CD4-positive, alpha-beta T cell treated with Interleukin-4 for 4 hours (primary cell): ENCODE measurements around the gene THOC7.

Source experiments
- DNase-seq: peaks from one replicate; pipeline ENCODE4 v3.0.0-alpha.2; 2020

The THOC7 gene

DNA sequence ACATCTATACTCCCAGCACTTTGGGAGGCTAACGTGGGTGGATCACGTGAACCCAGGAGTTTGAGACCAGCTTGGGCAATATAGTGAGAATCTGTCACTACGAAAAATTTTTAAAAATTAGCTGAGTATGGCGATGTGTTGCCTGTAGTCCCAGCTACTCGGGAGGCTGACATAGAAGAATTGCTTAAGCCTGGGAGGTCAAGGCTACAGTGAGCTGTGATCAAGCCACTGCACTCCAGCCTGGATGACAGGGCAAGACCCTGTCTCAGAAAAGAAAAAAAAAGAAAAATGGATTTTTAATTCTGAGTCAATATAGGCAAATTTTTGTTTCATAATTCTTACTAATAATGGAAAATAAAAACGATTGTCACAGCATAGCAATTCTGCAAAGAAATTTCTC lies 31.2 kb downstream of the THOC7 start:
- DNase-seq: no peak

DNA sequence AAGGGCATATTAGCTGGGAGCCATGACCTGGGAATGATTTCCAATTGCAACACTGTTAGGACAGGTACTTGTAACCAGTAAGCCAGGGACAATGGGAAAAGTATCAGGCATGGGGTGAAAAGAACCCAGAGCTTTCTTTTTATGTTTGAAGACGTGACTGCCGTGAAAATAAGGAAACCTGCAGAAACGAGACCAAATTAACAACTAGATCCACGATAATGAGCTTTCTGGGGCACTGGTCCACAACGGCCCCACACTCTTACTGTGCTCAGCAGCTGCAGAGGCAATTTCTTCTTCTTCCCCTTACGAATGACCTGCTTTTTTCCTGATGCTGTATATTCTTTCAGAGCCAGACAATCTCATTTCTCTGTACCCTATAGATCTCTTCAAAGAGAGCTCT lies 33.1 kb downstream of the THOC7 start:
- no peak for DNase-seq

DNA sequence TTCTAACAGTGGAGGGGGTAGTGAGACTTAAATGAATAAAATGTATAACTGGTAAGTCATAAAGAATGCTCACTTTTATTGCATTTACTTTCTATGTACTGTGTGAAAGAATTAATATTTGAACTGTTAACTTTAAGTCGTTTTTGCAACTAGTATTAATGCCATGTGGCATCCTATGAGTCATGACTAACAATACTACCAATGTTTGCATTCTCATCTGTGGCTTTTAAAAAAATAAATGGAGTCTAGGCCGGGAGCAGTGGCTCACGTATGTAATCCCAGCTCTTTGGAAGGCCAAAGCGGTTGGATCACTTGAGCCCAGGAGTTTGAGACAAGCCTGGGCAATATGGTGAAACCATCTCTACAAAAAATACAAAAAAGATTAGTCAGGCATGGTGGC lies 39.3 kb downstream of the THOC7 start:
- no peak for DNase-seq

DNA sequence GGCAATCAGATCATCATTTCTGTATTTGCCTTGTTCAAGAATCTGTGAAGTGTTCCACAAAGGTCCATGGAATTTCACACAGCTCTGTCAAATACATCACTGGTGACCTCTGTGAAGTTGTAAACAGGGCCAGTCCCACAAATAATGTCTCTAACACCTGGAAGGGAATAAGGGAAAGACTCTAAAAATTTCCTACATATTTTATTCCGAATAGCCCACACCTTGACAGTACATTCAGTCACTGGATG lies 44.5 kb downstream of the THOC7 start, which contains the start of gene C3orf49:
Gene C3orf49 (plus strand): TSS at position 149 of the 248 bp plus-strand sequence. CDS start 173 bp downstream, outside the sequence.
- no peak for DNase-seq

DNA sequence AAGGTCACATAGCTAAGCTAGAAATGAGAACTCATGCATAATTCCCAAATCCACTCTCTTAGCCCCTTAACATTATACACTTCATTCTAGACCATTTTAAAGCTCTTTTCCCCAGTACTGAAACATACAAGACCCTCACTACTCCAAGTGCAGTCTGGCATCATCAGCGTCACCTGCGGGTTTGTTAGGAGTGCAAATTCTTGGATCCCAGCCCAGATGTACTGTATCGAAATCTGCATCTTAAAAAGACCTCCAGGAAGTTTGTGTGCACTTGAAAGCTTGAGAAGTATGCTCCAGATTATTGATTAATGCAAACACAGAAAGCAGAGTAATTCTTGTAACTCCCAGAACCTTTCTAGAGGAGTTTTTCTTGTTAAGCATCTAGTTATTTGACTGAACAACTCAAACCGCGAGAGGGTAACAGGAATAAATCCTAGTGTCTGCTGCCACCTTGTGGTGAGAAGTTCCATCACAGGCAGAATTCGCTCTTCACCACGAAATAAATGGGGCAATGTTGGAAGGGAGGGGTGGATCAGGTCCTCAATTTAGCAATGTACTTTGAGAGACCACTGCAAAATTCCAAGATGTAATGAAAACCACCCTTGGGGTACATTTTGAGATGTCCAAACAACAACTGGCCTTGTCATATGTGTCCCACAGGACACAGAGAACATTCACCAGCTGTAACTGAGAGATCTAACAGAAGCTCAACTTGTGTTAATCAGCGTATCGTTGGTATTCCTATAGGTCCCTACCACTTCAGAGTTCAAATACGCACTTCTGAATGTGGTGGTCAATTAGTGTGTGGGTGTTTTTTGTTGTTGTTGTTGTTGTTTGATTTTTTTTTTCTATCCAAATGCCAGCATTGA lies 45.1 kb downstream of the THOC7 start:
- peak; percentile 59 for DNase-seq

DNA sequence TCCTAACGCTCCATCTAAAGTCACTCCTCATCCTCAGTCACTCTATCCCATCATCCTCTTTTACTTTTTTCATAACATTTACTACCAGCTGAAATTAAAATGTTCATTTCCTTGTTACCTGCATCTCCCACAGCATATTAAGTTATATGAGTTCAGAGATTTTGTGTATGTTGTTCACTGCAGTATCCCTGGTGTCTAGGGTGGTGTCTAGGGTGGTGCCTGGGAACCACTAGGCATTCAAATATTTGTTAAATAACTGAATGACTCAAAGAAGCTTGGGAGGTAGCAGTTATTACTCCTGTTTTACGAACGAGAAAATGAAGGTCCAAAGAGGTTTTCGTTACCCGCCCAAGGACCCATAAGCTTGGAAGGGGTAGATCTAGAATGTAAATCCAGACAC lies 46.4 kb downstream of the THOC7 start:
- DNase-seq: no peak

DNA sequence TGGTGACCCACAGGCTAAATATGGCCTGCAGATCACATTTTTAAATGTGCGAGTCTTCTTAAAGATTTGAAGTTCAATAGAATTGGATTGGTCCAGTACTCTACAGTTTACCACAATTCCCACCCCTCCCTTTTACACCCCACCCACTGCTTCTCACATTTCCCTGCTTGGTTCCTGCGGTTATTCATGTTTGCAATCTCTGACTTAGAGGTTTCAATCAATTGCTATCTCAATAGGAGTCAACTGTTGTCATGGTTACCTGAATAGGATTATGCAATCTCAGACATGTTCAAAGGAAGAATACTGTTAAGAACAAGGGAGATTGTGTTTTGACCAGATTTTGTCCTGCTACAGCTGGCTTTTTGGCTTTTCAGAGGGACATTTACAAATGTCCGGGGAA lies 49.4 kb downstream of the THOC7 start:
- no peak for DNase-seq

DNA sequence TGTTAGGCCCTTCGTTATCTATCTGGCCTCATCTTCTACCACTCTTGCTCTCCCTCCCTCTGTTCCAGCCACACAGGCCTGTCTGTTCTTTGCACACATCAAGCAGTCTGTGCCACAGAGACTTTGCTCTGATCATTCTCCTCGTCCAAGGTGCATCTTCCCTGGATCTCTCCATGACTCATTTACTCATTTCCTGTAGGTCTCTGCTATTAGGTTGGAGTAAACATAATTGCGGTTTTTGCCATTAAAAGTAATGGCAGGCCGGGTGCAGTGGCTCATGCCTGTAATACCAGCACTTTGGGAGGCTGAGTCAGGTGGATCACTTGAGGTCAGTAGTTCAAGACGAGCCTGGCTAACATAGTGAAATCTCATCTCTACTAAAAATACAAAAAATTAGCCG lies 54.0 kb downstream of the THOC7 start:
- no peak for DNase-seq

DNA sequence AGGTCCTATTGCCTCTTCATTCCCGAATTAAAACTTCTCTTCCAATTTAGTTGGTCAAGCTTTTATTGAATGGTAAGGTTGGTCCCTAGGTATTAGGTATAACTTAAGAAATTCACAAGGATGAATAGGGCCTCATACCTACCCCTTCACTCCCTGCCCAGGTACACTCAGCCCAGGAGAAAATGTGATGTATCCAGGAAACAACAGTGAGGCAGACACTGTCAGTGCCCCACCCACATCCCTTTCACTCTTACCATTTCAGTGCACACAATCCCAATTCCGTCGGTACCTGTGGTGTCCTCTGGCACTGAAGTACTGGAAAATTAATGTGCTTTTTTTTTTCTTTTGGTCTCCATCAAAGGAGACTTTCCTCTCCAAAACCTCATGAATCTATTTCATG lies 55.0 kb downstream of the THOC7 start:
- no peak for DNase-seq

DNA sequence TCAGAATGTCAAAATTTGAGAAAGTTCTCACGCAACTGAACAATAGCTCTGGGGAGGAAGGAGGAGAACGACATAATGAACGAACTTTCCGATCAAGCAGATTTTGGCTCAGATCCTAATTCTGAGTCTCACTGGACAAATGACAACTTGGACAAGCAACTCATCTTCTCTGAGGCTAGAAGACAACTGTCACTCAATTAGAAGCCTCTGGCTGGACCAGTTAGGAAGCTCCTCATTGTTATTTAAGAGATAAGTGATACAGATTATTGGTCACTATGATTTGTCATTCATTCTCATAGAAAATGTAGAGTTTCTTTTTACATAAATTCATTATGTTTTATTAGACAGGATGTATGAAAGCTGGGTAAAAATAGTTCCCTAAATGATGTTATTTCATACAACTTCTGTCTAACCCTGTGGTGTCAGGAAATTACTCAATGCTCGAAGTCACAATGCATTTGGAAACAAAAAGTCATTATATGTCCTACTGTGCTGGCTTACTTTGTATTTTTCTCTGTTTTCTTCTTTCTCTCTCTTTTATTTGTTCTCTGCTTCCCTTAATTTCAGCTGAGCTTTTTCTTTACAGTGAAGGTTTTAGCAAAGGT lies 55.5 kb downstream of the THOC7 start:
- DNase-seq: no peak

DNA sequence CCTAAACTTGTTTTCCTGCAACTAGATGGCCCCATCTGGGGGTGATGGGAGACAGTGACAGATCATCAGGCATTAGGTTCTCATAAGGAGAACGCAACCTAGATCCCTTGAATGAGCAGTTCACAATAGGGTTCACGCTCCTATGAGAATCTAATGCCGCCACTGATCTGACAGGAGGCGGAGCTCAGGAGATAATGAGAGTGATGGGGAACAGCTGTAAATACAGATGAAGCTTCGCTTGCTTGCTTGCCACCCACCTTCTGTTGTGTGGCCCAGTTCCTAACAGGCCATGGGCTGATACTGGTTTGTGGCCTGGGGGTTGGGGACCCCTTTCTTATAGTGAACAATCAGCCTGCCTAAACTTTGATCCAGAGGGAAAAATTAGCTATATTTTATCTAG lies 59.7 kb downstream of the THOC7 start:
- no peak for DNase-seq

DNA sequence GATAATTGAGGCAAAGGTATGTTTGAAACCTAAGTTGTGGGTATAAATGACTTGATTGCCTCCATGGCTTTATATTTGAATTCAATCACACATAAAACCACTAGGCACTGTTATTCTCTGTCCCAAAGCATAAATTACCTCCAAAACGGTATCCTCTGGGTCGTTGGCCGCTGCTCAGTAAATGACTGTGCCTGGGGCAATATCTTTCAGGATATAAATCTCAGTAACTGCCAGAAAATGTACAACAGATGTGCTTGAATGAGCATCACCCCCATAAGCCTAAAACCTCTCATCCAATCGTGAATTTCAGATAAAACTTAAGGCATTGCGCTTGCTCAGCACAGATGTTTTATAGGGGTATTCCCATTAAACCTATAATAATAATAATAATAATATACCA lies 63.5 kb downstream of the THOC7 start:
- DNase-seq: no peak

DNA sequence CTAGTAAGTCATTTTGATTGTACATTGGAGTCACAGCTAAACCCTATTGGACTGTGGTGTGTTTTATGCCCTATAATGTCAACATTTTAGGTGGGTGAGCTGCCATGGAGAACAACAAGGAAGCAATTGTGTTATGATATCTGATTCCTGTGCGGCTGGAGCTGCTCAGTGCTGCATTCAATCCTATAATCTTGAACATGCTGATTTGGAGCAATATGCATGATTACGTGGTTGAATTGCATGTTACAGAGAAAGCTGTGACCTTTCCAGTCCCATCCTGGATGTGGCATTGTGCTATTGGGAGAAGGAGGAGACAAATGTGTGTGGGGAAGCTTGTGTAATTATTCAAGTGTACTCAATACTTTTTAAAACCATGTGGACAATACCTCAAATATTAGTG lies 64.7 kb downstream of the THOC7 start:
- no peak for DNase-seq

DNA sequence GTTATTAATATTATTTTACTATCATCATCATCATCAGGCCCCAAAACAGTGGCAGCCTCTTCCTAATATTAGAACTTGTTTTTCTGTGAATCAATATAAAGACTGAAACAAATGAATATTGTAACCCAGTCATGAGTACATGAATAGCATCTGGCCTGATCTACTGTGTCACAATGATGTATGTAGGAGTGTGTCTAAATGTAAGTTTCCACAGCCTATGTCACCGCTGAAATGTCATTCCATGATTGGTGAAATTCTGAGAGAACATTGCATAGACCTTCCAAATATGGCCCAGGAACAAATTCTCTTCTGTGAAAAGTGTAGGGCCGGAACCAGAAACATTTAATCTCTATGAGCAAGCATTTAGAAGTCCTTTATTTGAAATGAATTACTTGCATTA lies 65.1 kb downstream of the THOC7 start:
- DNase-seq: no peak

DNA sequence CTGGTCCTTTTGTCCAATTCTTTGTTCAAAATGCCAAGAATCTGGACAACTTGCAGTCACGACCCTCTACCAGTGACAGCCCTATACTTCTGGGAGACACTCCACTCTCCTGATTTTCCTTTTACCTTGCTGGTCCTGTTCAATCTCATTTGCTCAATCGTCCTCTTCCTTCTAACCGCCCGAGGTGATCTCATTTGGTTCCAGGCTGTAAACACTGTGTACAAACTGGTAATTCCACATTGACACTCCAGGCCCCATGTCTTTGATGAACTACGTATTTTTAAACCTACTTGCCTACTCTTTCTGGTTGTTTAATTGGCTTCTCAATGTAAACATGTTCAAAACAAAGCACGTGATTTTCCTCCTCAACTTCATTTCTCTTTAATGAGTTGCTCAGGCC lies 68.2 kb downstream of the THOC7 start:
- no peak for DNase-seq

DNA sequence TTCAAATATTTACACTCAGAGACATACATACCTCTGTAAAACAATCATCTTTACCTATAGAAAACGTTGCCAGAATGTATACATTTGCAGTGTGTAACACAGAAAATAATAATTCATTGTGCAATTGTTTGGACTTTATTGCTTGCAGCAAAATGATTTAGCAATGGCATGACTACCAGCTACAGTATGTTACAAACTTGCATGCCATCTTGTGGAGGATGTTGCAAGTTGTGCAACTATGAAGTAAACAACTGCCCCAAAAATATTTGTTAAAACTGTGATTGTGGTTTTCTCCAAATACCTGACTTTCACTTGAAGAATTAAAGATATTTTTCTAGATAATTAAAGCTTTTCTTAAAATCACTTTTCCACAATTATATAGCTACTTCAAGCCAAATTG lies 71.6 kb downstream of the THOC7 start:
- no peak for DNase-seq
